Neural progenitor cell (in vitro differentiated cells): ENCODE results near the gene TRAPPC6A. TPM values are rescaled to one million over a fixed set of nuclear protein-coding genes. Genes with fewer than 3 reads are reported as not detected.

Experiments used
- DNase-seq: peaks from one replicate; pipeline ENCODE4 v3.0.0-alpha.2; 2016; ENCODE audit warnings: low spot score
- H2AFZ ChIP-seq: fragments of 200-600 bp; sonication (generic); replicated peaks from 2 replicates; pipeline ENCODE4 v1.6.1; 2016; ENCODE audit warnings: antibody characterized with exemption
- H3F3A ChIP-seq: fragments of 200-600 bp; sonication (generic); 2 replicates; pipeline ENCODE4 v1.6.1; 2016; ENCODE audit warnings: antibody characterized with exemption, low read depth
- H3K27ac ChIP-seq: fragments of 200-600 bp; sonication (generic); 2 replicates; pipeline ENCODE4 v1.5.1; 2016; ENCODE audit warnings: mild to moderate bottlenecking
- H3K27me3 ChIP-seq: fragments of 200-600 bp; sonication (generic); 2 replicates; pipeline ENCODE4 v1.6.1; 2016; ENCODE audit warnings: mild to moderate bottlenecking, moderate library complexity
- H3K36me3 ChIP-seq: fragments of 200-600 bp; sonication (generic); 2 replicates; pipeline ENCODE4 v1.5.1; 2016
- H3K4me1 ChIP-seq: fragments of 200-600 bp; sonication (generic); 2 replicates; pipeline ENCODE4 v1.6.1; 2016; ENCODE audit warnings: mixed run types
- H3K4me2 ChIP-seq: fragments of 200-600 bp; sonication (generic); 2 replicates; pipeline ENCODE4 v1.6.1; 2016
- H3K4me3 ChIP-seq: fragments of 200-600 bp; sonication (generic); 2 replicates; pipeline ENCODE4 v1.5.1; 2016
- H3K79me2 ChIP-seq: fragments of 200-600 bp; sonication (generic); 2 replicates; pipeline ENCODE4 v1.6.1; 2016; ENCODE audit warnings: low read depth
- H3K9ac ChIP-seq: fragments of 200-600 bp; sonication (generic); 2 replicates; pipeline ENCODE4 v1.6.1; 2016
- H3K9me3 ChIP-seq: fragments of 200-600 bp; sonication (generic); 2 replicates; pipeline ENCODE4 v1.5.1; 2016; ENCODE audit warnings: low read depth
- H4K20me1 ChIP-seq: fragments of 200-600 bp; sonication (generic); 2 replicates; pipeline ENCODE4 v1.6.1; 2016; ENCODE audit warnings: low read depth
- H3K27ac Mint-ChIP-seq: 3 replicates; pipeline ENCODE4 v1.8.0; 2021; ENCODE audit warnings: mixed read lengths
- H3K27me3 Mint-ChIP-seq: 2 replicates; pipeline ENCODE4 v1.8.0; 2022; ENCODE audit warnings: low read depth, mild to moderate bottlenecking, inconsistent platforms, moderate library complexity, mixed read lengths; ENCODE audit not compliant: insufficient read depth
- H3K36me3 Mint-ChIP-seq: 3 replicates; pipeline ENCODE4 v1.8.0; 2021; ENCODE audit warnings: mixed read lengths
- H3K4me1 Mint-ChIP-seq: 3 replicates; pipeline ENCODE4 v1.8.0; 2021; ENCODE audit warnings: mixed read lengths
- H3K4me3 Mint-ChIP-seq: 3 replicates; pipeline ENCODE4 v1.8.0; 2021; ENCODE audit warnings: mild to moderate bottlenecking, moderate library complexity, mixed read lengths
- H3K9me3 Mint-ChIP-seq: 3 replicates; pipeline ENCODE4 v1.8.0; 2020; ENCODE audit warnings: mixed read lengths
- EZH2 ChIP-seq: fragments of 200-600 bp; sonication (generic); IDR thresholded peaks from 2 replicates; pipeline ENCODE4 v1.6.1; 2017; ENCODE audit warnings: antibody characterized with exemption, mild to moderate bottlenecking, moderate library complexity
- EZH2phosphoT487 ChIP-seq: fragments of 200-600 bp; sonication (generic); IDR thresholded peaks from 2 replicates; pipeline ENCODE4 v1.6.1; 2017; ENCODE audit warnings: antibody characterized with exemption
- total RNA-seq: library from RNA; depleted of rRNA; stranded (reverse); fragments of >200 nt; gene quantifications from 2 replicates; pipeline ENCODE4 v1.2.3, GENCODE V29; 2015; ENCODE audit warnings: low replicate concordance
- TF ChIP-seq, protein P1 (sequence below): fragments of 200-600 bp; sonication (generic); IDR thresholded peaks from 2 replicates; pipeline ENCODE4 v1.5.1; 2017; ENCODE audit warnings: antibody characterized with exemption, mild to moderate bottlenecking

TRAPPC6A gene
- total RNA-seq, 1 donor from 2014 or later: 24.7 TPM

DNA sequence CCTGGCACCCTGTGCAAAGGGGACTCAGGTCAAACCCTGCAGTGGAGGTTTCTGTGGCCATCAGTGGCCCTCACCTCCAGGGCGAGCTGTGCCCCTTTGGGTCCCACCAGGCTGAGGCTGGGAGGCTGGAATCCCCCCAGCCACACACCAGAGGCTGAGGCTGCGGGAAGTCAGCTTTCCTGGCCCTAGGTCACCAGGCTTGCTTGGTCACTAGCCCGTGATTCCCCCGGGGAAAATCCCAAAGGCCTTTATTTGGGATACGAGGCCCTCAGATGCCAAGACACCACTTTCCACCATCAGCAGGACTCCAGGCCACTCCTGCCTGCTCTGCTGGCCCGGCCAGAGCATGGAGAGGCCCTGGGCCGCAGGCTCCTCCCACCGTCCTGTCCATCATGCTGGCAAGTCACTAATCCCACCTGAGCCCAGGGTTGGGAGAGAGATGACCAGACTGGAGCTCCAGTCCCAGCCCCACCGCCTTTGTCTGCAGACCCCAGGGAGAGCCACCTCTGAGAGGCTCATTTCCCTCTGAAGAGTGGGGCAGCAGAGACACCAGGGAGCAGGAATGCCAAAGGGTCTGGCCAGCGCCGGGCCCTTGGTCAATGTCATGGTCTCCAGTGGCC is 21.9 kb downstream of the TRAPPC6A start:
- Mint-ChIP-seq H3K4me1 (peaks cover 19% of the 10 kb centered on the region), H3K4me3 (no peak overlapping the region), H3K27ac (no peak overlapping the region), H3K36me3 (no peaks in the 10 kb centered on the region), H3K9me3 (peaks cover 2% of the 10 kb centered on the region), H3K27me3 (peaks cover 13% of the 10 kb centered on the region)
- no peaks in the 10 kb centered on the region for H3K79me2 ChIP-seq
- H3K9me3 ChIP-seq: no peaks in the 10 kb centered on the region
- peaks cover 71% of the 10 kb centered on the region for H3K27me3 ChIP-seq
- peak; percentile 70 for DNase-seq
- H3K27ac ChIP-seq: no peak overlapping the region
- no peak overlapping the region for H3K9ac ChIP-seq
- H2AFZ ChIP-seq: no peak overlapping the region
- H3K4me2 ChIP-seq: no peak overlapping the region
- peaks cover 14% of the 10 kb centered on the region for H4K20me1 ChIP-seq
- TF ChIP-seq EZH2 (no peak), EZH2phosphoT487 (no peak)
- TF ChIP-seq, protein P1, sequence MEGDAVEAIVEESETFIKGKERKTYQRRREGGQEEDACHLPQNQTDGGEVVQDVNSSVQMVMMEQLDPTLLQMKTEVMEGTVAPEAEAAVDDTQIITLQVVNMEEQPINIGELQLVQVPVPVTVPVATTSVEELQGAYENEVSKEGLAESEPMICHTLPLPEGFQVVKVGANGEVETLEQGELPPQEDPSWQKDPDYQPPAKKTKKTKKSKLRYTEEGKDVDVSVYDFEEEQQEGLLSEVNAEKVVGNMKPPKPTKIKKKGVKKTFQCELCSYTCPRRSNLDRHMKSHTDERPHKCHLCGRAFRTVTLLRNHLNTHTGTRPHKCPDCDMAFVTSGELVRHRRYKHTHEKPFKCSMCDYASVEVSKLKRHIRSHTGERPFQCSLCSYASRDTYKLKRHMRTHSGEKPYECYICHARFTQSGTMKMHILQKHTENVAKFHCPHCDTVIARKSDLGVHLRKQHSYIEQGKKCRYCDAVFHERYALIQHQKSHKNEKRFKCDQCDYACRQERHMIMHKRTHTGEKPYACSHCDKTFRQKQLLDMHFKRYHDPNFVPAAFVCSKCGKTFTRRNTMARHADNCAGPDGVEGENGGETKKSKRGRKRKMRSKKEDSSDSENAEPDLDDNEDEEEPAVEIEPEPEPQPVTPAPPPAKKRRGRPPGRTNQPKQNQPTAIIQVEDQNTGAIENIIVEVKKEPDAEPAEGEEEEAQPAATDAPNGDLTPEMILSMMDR: no peak
- peaks cover 11% of the 10 kb centered on the region for H3K4me1 ChIP-seq
- no peaks in the 10 kb centered on the region for H3K36me3 ChIP-seq
- H3F3A ChIP-seq: peaks cover 24% of the 10 kb centered on the region
- no peak overlapping the region for H3K4me3 ChIP-seq

DNA sequence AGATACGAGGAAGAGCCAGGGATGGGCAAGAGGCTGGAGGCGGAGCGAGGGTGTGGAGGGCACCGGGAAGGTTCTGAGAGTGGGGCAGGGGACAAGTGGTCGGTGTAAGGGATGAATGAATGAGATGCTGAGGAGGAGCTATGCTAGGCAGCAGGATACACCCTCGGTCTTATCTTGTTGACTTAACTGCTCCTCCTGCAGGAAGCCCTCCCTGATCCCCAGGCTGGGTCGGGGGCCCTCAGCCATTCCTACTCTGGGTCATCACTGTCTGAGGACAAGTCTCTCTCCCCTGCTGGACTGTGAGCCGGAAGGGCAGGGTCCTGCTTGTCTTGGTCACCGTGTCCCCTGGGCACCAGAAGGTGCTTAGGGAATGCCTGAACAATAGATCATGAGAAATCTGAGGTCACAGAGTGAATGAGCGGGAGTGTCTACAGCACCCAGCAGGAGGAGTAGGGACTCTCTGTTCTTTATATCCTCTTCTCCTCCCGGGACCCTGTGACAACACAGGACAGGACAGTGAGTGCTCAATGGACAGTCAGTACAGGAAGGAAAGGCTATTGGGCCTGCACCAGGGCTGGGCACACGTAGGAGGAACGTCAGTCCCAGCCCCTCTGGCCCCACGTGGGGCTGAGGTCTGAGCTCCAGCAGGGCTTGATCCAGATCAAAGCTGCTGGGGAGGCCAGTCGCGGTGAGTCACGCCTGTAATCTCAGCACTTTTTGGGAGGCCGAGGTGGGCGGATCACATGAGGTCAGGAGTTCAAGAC is 23.8 kb downstream of the TRAPPC6A start:
- H3K36me3 ChIP-seq: no peaks in the 10 kb centered on the region
- H3K4me2 ChIP-seq: peak overlapping the region; percentile 78
- peaks cover 19% of the 10 kb centered on the region for H3K4me1 Mint-ChIP-seq
- H3K79me2 ChIP-seq: no peaks in the 10 kb centered on the region
- peaks cover 11% of the 10 kb centered on the region for H3K4me1 ChIP-seq
- peaks cover 2% of the 10 kb centered on the region for H3K9me3 Mint-ChIP-seq
- peak overlapping the region; percentile 58 for H2AFZ ChIP-seq
- peaks cover 24% of the 10 kb centered on the region for H3F3A ChIP-seq
- TF ChIP-seq EZH2 (no peak), EZH2phosphoT487 (no peak)
- TF ChIP-seq, protein P1: no peak
- no peaks in the 10 kb centered on the region for H3K36me3 Mint-ChIP-seq
- peaks cover 14% of the 10 kb centered on the region for H4K20me1 ChIP-seq
- H3K27ac Mint-ChIP-seq: no peak overlapping the region
- peaks cover 20% of the 10 kb centered on the region for H3K27me3 Mint-ChIP-seq
- H3K9ac ChIP-seq: no peak overlapping the region
- H3K4me3 Mint-ChIP-seq: peak overlapping the region; percentile 79
- H3K27ac ChIP-seq: no peak overlapping the region
- no peak for DNase-seq
- no peaks in the 10 kb centered on the region for H3K9me3 ChIP-seq
- H3K4me3 ChIP-seq: peak overlapping the region; percentile 43
- peaks cover 69% of the 10 kb centered on the region for H3K27me3 ChIP-seq

GRCh38 chr19:45153339-45154063 is 24.5 kb downstream of the TRAPPC6A start:
- H3K27me3 Mint-ChIP-seq: peaks cover 21% of the 10 kb centered on the region
- Histone ChIP-seq H3K4me2 (peak overlapping the region; percentile 78), H3K4me3 (peak overlapping the region; percentile 43), H3F3A (peaks cover 24% of the 10 kb centered on the region), H3K9ac (no peak overlapping the region), H3K27ac (no peak overlapping the region), H3K4me1 (peaks cover 11% of the 10 kb centered on the region), H3K9me3 (no peaks in the 10 kb centered on the region), H4K20me1 (peaks cover 14% of the 10 kb centered on the region), H3K27me3 (peaks cover 69% of the 10 kb centered on the region), H3K36me3 (no peaks in the 10 kb centered on the region), H2AFZ (peak overlapping the region; percentile 58), H3K79me2 (no peaks in the 10 kb centered on the region)
- peaks cover 2% of the 10 kb centered on the region for H3K9me3 Mint-ChIP-seq
- DNase-seq: peak; percentile 85
- TF ChIP-seq, protein P1: no peak
- TF ChIP-seq EZH2 (peak; percentile 78), EZH2phosphoT487 (peak; percentile 25)
- H3K4me1 Mint-ChIP-seq: peaks cover 19% of the 10 kb centered on the region
- no peaks in the 10 kb centered on the region for H3K36me3 Mint-ChIP-seq
- H3K27ac Mint-ChIP-seq: no peak overlapping the region
- peak overlapping the region; percentile 79 for H3K4me3 Mint-ChIP-seq
